ENCODE results near the gene DMKN.

The DMKN gene

GRCh38 chr19:35516310-35516709, 2.9 kb upstream of the DMKN start:
- no peak for TF ChIP-seq EZH2phosphoT487 (IDR thresholded peaks at IDR 0.05; ENCODE audit: low read depth)
- TF ChIP-seq, protein P1, sequence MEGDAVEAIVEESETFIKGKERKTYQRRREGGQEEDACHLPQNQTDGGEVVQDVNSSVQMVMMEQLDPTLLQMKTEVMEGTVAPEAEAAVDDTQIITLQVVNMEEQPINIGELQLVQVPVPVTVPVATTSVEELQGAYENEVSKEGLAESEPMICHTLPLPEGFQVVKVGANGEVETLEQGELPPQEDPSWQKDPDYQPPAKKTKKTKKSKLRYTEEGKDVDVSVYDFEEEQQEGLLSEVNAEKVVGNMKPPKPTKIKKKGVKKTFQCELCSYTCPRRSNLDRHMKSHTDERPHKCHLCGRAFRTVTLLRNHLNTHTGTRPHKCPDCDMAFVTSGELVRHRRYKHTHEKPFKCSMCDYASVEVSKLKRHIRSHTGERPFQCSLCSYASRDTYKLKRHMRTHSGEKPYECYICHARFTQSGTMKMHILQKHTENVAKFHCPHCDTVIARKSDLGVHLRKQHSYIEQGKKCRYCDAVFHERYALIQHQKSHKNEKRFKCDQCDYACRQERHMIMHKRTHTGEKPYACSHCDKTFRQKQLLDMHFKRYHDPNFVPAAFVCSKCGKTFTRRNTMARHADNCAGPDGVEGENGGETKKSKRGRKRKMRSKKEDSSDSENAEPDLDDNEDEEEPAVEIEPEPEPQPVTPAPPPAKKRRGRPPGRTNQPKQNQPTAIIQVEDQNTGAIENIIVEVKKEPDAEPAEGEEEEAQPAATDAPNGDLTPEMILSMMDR (IDR thresholded peaks at IDR 0.05; ENCODE audit: low read depth, low read length): no peak
- H3K27me3 ChIP-seq (ENCODE audit: low read depth, low read length): peaks cover 17% of the 10 kb centered on the region

DNA sequence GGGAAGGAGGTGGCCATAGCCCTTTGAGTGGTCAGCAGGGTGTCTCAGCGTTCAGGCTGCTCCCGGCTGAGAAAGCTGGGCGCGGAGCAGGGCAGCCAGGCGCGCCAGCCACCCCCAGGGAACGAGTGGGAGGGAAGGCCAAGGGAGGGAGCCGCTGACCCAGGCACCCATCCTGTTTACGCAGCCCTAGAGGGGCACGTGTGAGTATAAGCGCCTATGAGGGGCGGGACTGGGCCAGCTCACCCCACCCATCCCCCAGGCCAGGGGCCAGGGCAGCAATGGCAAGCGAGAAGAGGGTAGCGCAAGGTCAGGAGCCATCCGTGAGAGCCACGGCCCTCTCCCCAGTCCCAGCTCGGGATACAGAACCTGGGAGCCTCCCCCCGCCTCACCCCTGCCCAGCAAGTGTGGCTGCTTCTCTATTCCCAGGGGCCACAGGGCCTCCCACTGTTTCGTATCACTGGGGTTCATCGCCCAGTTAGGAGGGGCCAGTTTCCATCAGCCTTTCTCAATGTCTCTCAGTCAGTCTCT, 897 bp upstream of the DMKN start:
- TF ChIP-seq, protein P1 (IDR thresholded peaks at IDR 0.05; ENCODE audit: low read depth, low read length): no peak
- no peak for TF ChIP-seq EZH2phosphoT487 (IDR thresholded peaks at IDR 0.05; ENCODE audit: low read depth)
- Histone ChIP-seq H2AFZ (ENCODE audit: low read depth, low read length) (no peak overlapping the region), H3K9me3 (ENCODE audit: insufficient read depth, low read length) (no peaks in the 10 kb centered on the region), H3K4me3 (ENCODE audit: low read length) (no peak overlapping the region), H3K4me2 (ENCODE audit: low read length) (no peak overlapping the region), H3K36me3 (replicated peaks; ENCODE audit: low read depth, low read length) (no peaks in the 10 kb centered on the region), H3K27me3 (ENCODE audit: low read depth, low read length) (peaks cover 23% of the 10 kb centered on the region), H3K79me2 (ENCODE audit: low read length) (no peaks in the 10 kb centered on the region), H3K4me1 (ENCODE audit: low read length) (peaks cover 4% of the 10 kb centered on the region), H4K20me1 (ENCODE audit: insufficient read depth, low read length) (no peaks in the 10 kb centered on the region), H3K27ac (ENCODE audit: low read length) (no peak overlapping the region), H3K9ac (ENCODE audit: low read length) (no peak overlapping the region)

More at GRCh38 chr19:35516310-35516709, 2.9 kb upstream of the DMKN start:
- Histone ChIP-seq H2AFZ (ENCODE audit: low read depth, low read length) (no peak overlapping the region), H3K36me3 (replicated peaks; ENCODE audit: low read depth, low read length) (no peaks in the 10 kb centered on the region), H4K20me1 (ENCODE audit: insufficient read depth, low read length) (no peaks in the 10 kb centered on the region), H3K4me3 (ENCODE audit: low read length) (no peak overlapping the region), H3K9ac (ENCODE audit: low read length) (no peak overlapping the region), H3K4me2 (ENCODE audit: low read length) (no peak overlapping the region), H3K9me3 (ENCODE audit: insufficient read depth, low read length) (no peaks in the 10 kb centered on the region), H3K27ac (ENCODE audit: low read length) (no peak overlapping the region), H3K4me1 (ENCODE audit: low read length) (no peaks in the 10 kb centered on the region), H3K79me2 (ENCODE audit: low read length) (no peaks in the 10 kb centered on the region)

GRCh38 chr19:35512831-35513627, 420 bp downstream of the DMKN start:
- Histone ChIP-seq H3K9ac (ENCODE audit: low read length) (no peak overlapping the region), H4K20me1 (ENCODE audit: insufficient read depth, low read length) (no peaks in the 10 kb centered on the region), H3K4me3 (ENCODE audit: low read length) (no peak overlapping the region), H3K36me3 (replicated peaks; ENCODE audit: low read depth, low read length) (no peaks in the 10 kb centered on the region), H3K4me1 (ENCODE audit: low read length) (peaks cover 7% of the 10 kb centered on the region), H3K9me3 (ENCODE audit: insufficient read depth, low read length) (no peaks in the 10 kb centered on the region), H2AFZ (ENCODE audit: low read depth, low read length) (no peak overlapping the region), H3K79me2 (ENCODE audit: low read length) (no peaks in the 10 kb centered on the region), H3K27me3 (ENCODE audit: low read depth, low read length) (peaks cover 37% of the 10 kb centered on the region), H3K4me2 (ENCODE audit: low read length) (no peak overlapping the region), H3K27ac (ENCODE audit: low read length) (no peak overlapping the region)
- TF ChIP-seq, protein P1 (IDR thresholded peaks at IDR 0.05; ENCODE audit: low read depth, low read length): no peak
- TF ChIP-seq EZH2phosphoT487 (IDR thresholded peaks at IDR 0.05; ENCODE audit: low read depth): no peak

DNA sequence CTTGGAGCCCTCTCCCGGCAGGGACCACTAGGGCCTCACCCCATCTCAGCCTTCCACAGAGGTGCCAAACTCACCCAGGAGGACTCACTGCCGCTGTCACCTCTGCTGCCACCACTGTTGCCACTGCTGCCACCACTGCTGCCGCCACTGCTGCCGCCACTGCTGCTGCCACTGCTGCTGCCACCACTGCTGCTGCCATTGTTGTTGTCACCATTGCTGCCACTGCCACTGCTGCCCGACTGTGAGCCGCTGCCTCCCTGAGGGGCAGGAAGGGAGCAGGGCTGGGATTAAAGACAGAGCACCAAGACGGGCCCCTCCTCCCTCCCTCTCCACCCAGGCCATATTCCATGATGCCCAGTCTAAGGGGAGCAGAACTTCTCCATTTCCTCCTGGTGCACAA, 2.1 kb downstream of the DMKN start:
- H3K27me3 ChIP-seq (ENCODE audit: low read depth, low read length): peaks cover 49% of the 10 kb centered on the region
- H3K36me3 ChIP-seq (replicated peaks; ENCODE audit: low read depth, low read length): no peaks in the 10 kb centered on the region
- no peaks in the 10 kb centered on the region for H3K79me2 ChIP-seq (ENCODE audit: low read length)
- no peak overlapping the region for H2AFZ ChIP-seq (ENCODE audit: low read depth, low read length)
- no peak overlapping the region for H3K4me3 ChIP-seq (ENCODE audit: low read length)
- H3K4me2 ChIP-seq (ENCODE audit: low read length): no peak overlapping the region
- H3K9me3 ChIP-seq (ENCODE audit: insufficient read depth, low read length): no peaks in the 10 kb centered on the region
- no peak for TF ChIP-seq EZH2phosphoT487 (IDR thresholded peaks at IDR 0.05; ENCODE audit: low read depth)
- TF ChIP-seq, protein P1 (IDR thresholded peaks at IDR 0.05; ENCODE audit: low read depth, low read length): no peak
- H4K20me1 ChIP-seq (ENCODE audit: insufficient read depth, low read length): no peaks in the 10 kb centered on the region
- peaks cover 7% of the 10 kb centered on the region for H3K4me1 ChIP-seq (ENCODE audit: low read length)
- H3K9ac ChIP-seq (ENCODE audit: low read length): no peak overlapping the region
- no peak overlapping the region for H3K27ac ChIP-seq (ENCODE audit: low read length)

Data from OCI-LY3 (cell line).